ENCODE measurements around the gene CLTB. TPM values are rescaled to one million over a fixed set of nuclear protein-coding genes. Genes with fewer than 3 reads are reported as not detected.

Gene CLTB
- total RNA-seq, 4 donors from 2014 or later = 167 to 272 (median 265) TPM

DNA sequence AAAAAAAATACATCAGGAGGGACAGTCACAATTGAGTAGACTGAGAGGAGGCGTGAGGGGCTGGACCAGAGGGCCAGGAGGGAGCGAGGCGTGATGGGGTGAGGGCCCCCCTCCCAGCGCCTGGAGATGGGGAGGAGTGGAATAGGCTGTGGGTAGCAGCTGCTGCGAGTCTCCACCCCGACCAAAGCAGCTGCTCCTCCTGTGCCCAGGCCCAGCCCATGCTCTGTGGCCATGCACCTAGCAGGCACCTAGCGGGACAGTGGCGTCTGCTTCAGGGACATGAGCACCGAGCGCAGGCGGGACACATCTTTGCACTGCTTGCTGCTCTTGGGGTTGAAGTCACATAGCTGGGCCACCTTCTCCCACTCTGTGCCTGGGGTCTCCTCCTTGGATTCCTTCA lies 23.8 kb downstream of the CLTB start:
- Histone ChIP-seq H3K36me3 (peaks cover 0 to 10% (median under 1%) of the 10 kb centered on the region in 4 donors), H3K4me1 (peaks cover 0 to 17% (median 10%) of the 10 kb centered on the region in 4 donors), H3K9me3 (no peaks in the 10 kb centered on the region), H3K27me3 (no peaks in the 10 kb centered on the region), H3K27ac (peak overlapping the region in 1 of 4 donors; percentile 23), H3K4me3 (no peak overlapping the region)
- in situ Hi-C loops (cut with MboI; ENCODE audit: low pct_ligation_motif_present in 1 of 4, low pct_unique_long_range_greater_than_20kb in 1 of 4, low sequenced_read_pairs in 3 of 4) (no loop called here), intact Hi-C loops (cut with DNase I; ENCODE audit: low total_unique reads) (no loop called here)
- TF ChIP-seq, protein P1, sequence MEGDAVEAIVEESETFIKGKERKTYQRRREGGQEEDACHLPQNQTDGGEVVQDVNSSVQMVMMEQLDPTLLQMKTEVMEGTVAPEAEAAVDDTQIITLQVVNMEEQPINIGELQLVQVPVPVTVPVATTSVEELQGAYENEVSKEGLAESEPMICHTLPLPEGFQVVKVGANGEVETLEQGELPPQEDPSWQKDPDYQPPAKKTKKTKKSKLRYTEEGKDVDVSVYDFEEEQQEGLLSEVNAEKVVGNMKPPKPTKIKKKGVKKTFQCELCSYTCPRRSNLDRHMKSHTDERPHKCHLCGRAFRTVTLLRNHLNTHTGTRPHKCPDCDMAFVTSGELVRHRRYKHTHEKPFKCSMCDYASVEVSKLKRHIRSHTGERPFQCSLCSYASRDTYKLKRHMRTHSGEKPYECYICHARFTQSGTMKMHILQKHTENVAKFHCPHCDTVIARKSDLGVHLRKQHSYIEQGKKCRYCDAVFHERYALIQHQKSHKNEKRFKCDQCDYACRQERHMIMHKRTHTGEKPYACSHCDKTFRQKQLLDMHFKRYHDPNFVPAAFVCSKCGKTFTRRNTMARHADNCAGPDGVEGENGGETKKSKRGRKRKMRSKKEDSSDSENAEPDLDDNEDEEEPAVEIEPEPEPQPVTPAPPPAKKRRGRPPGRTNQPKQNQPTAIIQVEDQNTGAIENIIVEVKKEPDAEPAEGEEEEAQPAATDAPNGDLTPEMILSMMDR (IDR thresholded peaks at IDR 0.05) = no peak
- TF ChIP-seq EP300 (IDR thresholded peaks at IDR 0.05; ENCODE audit: low read depth) (no peak), POLR2AphosphoS5 (IDR thresholded peaks at IDR 0.05) (no peak), POLR2A (IDR thresholded peaks at IDR 0.05) (no peak)
- 89 to 100% methylated on average over 1 to 11 of the region's 11 CpGs for WGBS, 2 donors (ENCODE audit: low coverage in 1 of 2)
- no peak for DNase-seq

- Histone ChIP-seq H3K27me3 (no peaks in the 10 kb centered on the region), H3K36me3 (peaks cover 0 to 10% (median 0%) of the 10 kb centered on the region in 4 donors), H3K4me3 (no peak overlapping the region), H3K9me3 (no peaks in the 10 kb centered on the region), H3K27ac (peak overlapping the region in 1 of 4 donors; percentile 23), H3K4me1 (peaks cover 0 to 23% (median 15%) of the 10 kb centered on the region in 4 donors)
- in situ Hi-C loops (cut with MboI; ENCODE audit: low pct_ligation_motif_present in 1 of 4, low pct_unique_long_range_greater_than_20kb in 1 of 4, low sequenced_read_pairs in 3 of 4) = no loop called here
- 90% methylated on average over 4 of the region's 4 CpGs; no CpG with 5 or more reads in 1 of the 2 donors for WGBS, 2 donors (ENCODE audit: low coverage in 1 of 2)
- intact Hi-C loops (cut with DNase I; ENCODE audit: low total_unique reads) = no loop called here
- TF ChIP-seq, protein P1 (IDR thresholded peaks at IDR 0.05) = no peak
- no peak for TF ChIP-seq POLR2A (IDR thresholded peaks at IDR 0.05)
- no peak for TF ChIP-seq EP300 (IDR thresholded peaks at IDR 0.05; ENCODE audit: low read depth)
- no peak for TF ChIP-seq POLR2AphosphoS5 (IDR thresholded peaks at IDR 0.05)
- no peak for DNase-seq
Observed at GRCh38 chr5:176391999-176392398, 24.3 kb downstream of the CLTB start.

GRCh38 chr5:176391479-176391878 lies 24.9 kb downstream of the CLTB start:
- no peak overlapping the region for H3K27ac ChIP-seq
- peaks cover 0 to 28% (median 18%) of the 10 kb centered on the region in 4 donors for H3K4me1 ChIP-seq
- WGBS, 2 donors (ENCODE audit: low coverage in 1 of 2) = 90 to 100% methylated on average over 1 to 4 of the region's 4 CpGs
- no peaks in the 10 kb centered on the region for H3K9me3 ChIP-seq
- H3K27me3 ChIP-seq = no peaks in the 10 kb centered on the region
- TF ChIP-seq EP300 (IDR thresholded peaks at IDR 0.05; ENCODE audit: low read depth) (no peak), POLR2AphosphoS5 (IDR thresholded peaks at IDR 0.05) (no peak), POLR2A (IDR thresholded peaks at IDR 0.05) (no peak)
- TF ChIP-seq, protein P1 (IDR thresholded peaks at IDR 0.05) = no peak
- H3K36me3 ChIP-seq = peaks cover 0 to 10% (median 0%) of the 10 kb centered on the region in 4 donors
- no peak for DNase-seq
- in situ Hi-C loops (cut with MboI; ENCODE audit: low pct_ligation_motif_present in 1 of 4, low pct_unique_long_range_greater_than_20kb in 1 of 4, low sequenced_read_pairs in 3 of 4) (no loop called here), intact Hi-C loops (cut with DNase I; ENCODE audit: low total_unique reads) (no loop called here)
- no peak overlapping the region for H3K4me3 ChIP-seq

GRCh38 chr5:176389135-176390123 lies 26.9 kb downstream of the CLTB start:
- DNase-seq = no peak
- 0 to 26% methylated on average over 1 to 41 of the region's 41 CpGs for WGBS, 2 donors (ENCODE audit: low coverage in 1 of 2)
- in situ Hi-C loops (cut with MboI; ENCODE audit: low pct_ligation_motif_present in 1 of 4, low pct_unique_long_range_greater_than_20kb in 1 of 4, low sequenced_read_pairs in 3 of 4) = no loop called here

More at GRCh38 chr5:176389135-176390123, 26.9 kb downstream of the CLTB start:
- H3K4me1 ChIP-seq = peaks cover 0 to 30% (median 18%) of the 10 kb centered on the region in 4 donors
- peak overlapping the region; percentile 43 to 73 (median 66) for H3K4me3 ChIP-seq
- H3K36me3 ChIP-seq = peaks cover 0 to 16% (median 5%) of the 10 kb centered on the region in 4 donors
- TF ChIP-seq, protein P1 (IDR thresholded peaks at IDR 0.05) = no peak
- TF ChIP-seq POLR2A (IDR thresholded peaks at IDR 0.05) (peak; percentile 96), EP300 (IDR thresholded peaks at IDR 0.05; ENCODE audit: low read depth) (no peak), POLR2AphosphoS5 (IDR thresholded peaks at IDR 0.05) (peak; percentile 78 to 96 (median 95))
- H3K27me3 ChIP-seq = no peaks in the 10 kb centered on the region
- peak overlapping the region; percentile 92 to 98 (median 96) for H3K27ac ChIP-seq
- H3K9me3 ChIP-seq = no peaks in the 10 kb centered on the region
- intact Hi-C loops (cut with DNase I; ENCODE audit: low total_unique reads) = no loop called here
